B cell (primary cell): Measurements from ENCODE around the gene TNFSF4. TPM values are rescaled to one million over a fixed set of nuclear protein-coding genes. Genes with fewer than 3 reads are reported as not detected.

ENCODE experiments used
- ATAC-seq: fragments of 200-7000 bp; cut with Tn5 transposase; one replicate; pipeline ENCODE4 v1.10.0; 2021; ENCODE audit warnings: low read depth, mild to moderate bottlenecking, moderate number of reproducible peaks, moderate library complexity
- CTCF ChIA-PET: fragments of 350-600 bp; sonication (Branson Sonifier 250); formaldehyde crosslinking; loops from one replicate; lab custom pipeline; 2021; ENCODE audit warnings: antibody characterized with exemption, inconsistent platforms; lab: Charles Lee
- POLR2A ChIA-PET: fragments of 350-600 bp; sonication (Branson Sonifier 250); formaldehyde crosslinking; loops from one replicate; lab custom pipeline; 2021; ENCODE audit warnings: antibody characterized with exemption; lab: Charles Lee
- DNase-seq: peaks from one replicate; pipeline ENCODE4 v3.0.0; 2013
- H2AFZ ChIP-seq: 2 replicates; pipeline ENCODE4 v1.6.1; 2012; ENCODE audit warnings: mild to moderate bottlenecking, low read depth, low read length; ENCODE audit not compliant: insufficient read depth, poor library complexity, severe bottlenecking
- H3K27ac ChIP-seq, 2 donors: 1 replicate in 1 of 2; 2 replicates in 1 of 2; pipeline ENCODE4 v1.5.1; 2012 to 2013; ENCODE audit warnings: low read length in 2 of 2, mild to moderate bottlenecking in 2 of 2, moderate library complexity in 1 of 2
- H3K27me3 ChIP-seq, 4 experiments: fragments of 200-600 bp in 1 of 4; sonication (generic) in 1 of 4; replicated peaks in 1 of 4; 1 replicate in 2 of 4; 2 replicates in 2 of 4; pipeline versions ENCODE4 v1.6.1 to v1.7.0; 2013 to 2016; ENCODE audit warnings: low read length in 3 of 4, mild to moderate bottlenecking in 2 of 4, mixed read lengths in 1 of 4, moderate library complexity in 1 of 4; ENCODE audit not compliant: insufficient read depth in 4 of 4, control insufficient read depth in 3 of 4; ENCODE audit errors: control extremely low read depth in 1 of 4
- H3K36me3 ChIP-seq, 2 experiments: replicated peaks in 1 of 2; 1 replicate in 1 of 2; 2 replicates in 1 of 2; pipeline versions ENCODE4 v1.6.1 to v1.7.1; 2013; ENCODE audit warnings: low read length in 1 of 2; ENCODE audit not compliant: insufficient read depth in 2 of 2, control insufficient read depth in 1 of 2; ENCODE audit errors: control extremely low read depth in 1 of 2, extremely low read depth in 1 of 2
- H3K4me1 ChIP-seq, 2 donors: fragments of 200-600 bp in 1 of 2; sonication (generic) in 1 of 2; 1 replicate in 1 of 2; 2 replicates in 1 of 2; pipeline versions ENCODE4 v1.5.1 to v1.6.1; 2013 to 2017; ENCODE audit warnings: low read length in 2 of 2; ENCODE audit not compliant: control insufficient read depth in 2 of 2, insufficient read depth in 2 of 2
- H3K4me2 ChIP-seq: replicated peaks from 2 replicates; pipeline ENCODE3; 2012; ENCODE audit warnings: mild to moderate bottlenecking, low read depth, low read length; ENCODE audit not compliant: poor library complexity, severe bottlenecking
- H3K4me3 ChIP-seq, 5 experiments: fragments of 200-600 bp in 1 of 5; sonication (generic) in 1 of 5; 1 replicate in 3 of 5; 2 replicates in 2 of 5; pipeline versions ENCODE4 v1.5.1 to v1.7.0; 2011 to 2016; ENCODE audit warnings: low read length in 4 of 5, mild to moderate bottlenecking in 4 of 5, low read depth in 2 of 5, control low read depth in 1 of 5, moderate library complexity in 1 of 5; ENCODE audit not compliant: insufficient read depth in 1 of 5; ENCODE audit errors: control extremely low read depth in 1 of 5, extremely low read depth in 1 of 5
- H3K79me2 ChIP-seq: fragments of 200-600 bp; sonication (generic); one replicate; pipeline ENCODE4 v1.6.0; 2016; ENCODE audit warnings: low read length; ENCODE audit not compliant: control insufficient read depth, insufficient read depth
- H3K9ac ChIP-seq: fragments of 200-600 bp; sonication (generic); 2 replicates; pipeline ENCODE4 v1.6.1; 2017; ENCODE audit warnings: mild to moderate bottlenecking, low read length, moderate library complexity
- H3K9me3 ChIP-seq, 3 donors: one replicate each; pipeline versions ENCODE4 v1.6.1 to v1.7.1; 2013; ENCODE audit warnings: low read length in 2 of 3; ENCODE audit not compliant: control insufficient read depth in 2 of 3, insufficient read depth in 1 of 3; ENCODE audit errors: control extremely low read depth in 1 of 3
- H4K20me1 ChIP-seq: 2 replicates; pipeline ENCODE4 v1.6.0; 2012; ENCODE audit warnings: mild to moderate bottlenecking, low read length; ENCODE audit not compliant: insufficient read depth, control insufficient read depth, poor library complexity, severe bottlenecking
- H3K27ac Mint-ChIP-seq: one replicate; pipeline ENCODE4 v1.8.0; 2021; ENCODE audit warnings: mixed read lengths
- H3K27me3 Mint-ChIP-seq: one replicate; pipeline ENCODE4 v1.8.0; 2021; ENCODE audit warnings: mixed read lengths
- H3K4me1 Mint-ChIP-seq: one replicate; pipeline ENCODE4 v1.8.0; 2021; ENCODE audit warnings: mixed read lengths
- H3K4me3 Mint-ChIP-seq: one replicate; pipeline ENCODE4 v1.8.0; 2021; ENCODE audit warnings: mixed read lengths
- H3K9me3 Mint-ChIP-seq: one replicate; pipeline ENCODE4 v1.8.0; 2022; ENCODE audit warnings: mixed read lengths; ENCODE audit not compliant: insufficient read depth
- EZH2 ChIP-seq: IDR thresholded peaks from 2 replicates; pipeline ENCODE4 v1.6.1; 2012; ENCODE audit warnings: borderline replicate concordance, low read depth, mild to moderate bottlenecking, moderate library complexity, low read length; ENCODE audit not compliant: insufficient read depth, poor library complexity, severe bottlenecking
- WGBS: methylation state at CpG from one replicate; pipeline ENCODE4 v1.1.5; 2013; ENCODE audit warnings: missing lambda C conversion rate; ENCODE audit not compliant: insufficient coverage; 5-methylcytosine and 5-hydroxymethylcytosine counted together
- intact Hi-C: fragments of 100-400 bp; cut with micrococcal nuclease; formaldehyde crosslinking; loops from one replicate; pipeline ENCODE4 v1.10.0; 2022
- polyA plus RNA-seq: library from polyadenylated mRNA; depleted of rRNA; stranded (reverse); fragments of >200 nt; gene quantifications from 2 replicates; pipeline ENCODE4 v1.2.3, GENCODE V29; 2012
- total RNA-seq, 2 donors: library from RNA; stranded (reverse); fragments of 120-200 nt in 1 of 2; gene quantifications; 1 replicate in 1 of 2; 2 replicates in 1 of 2; pipeline versions ENCODE4 v1.2.3 to v1.2.4, GENCODE V29; 2013 to 2022
- TF ChIP-seq, protein P1 (sequence below): fragments of 200-600 bp; IDR thresholded peaks from one replicate; pipeline ENCODE4 v1.8.0; 2022; ENCODE audit warnings: antibody characterized with exemption, mild to moderate bottlenecking

Gene TNFSF4
- total and polyA plus RNA-seq, 2 donors (not counting 1 experiment from before 2014, with no cell fraction given), result 1.0 to 1.5 TPM

DNA sequence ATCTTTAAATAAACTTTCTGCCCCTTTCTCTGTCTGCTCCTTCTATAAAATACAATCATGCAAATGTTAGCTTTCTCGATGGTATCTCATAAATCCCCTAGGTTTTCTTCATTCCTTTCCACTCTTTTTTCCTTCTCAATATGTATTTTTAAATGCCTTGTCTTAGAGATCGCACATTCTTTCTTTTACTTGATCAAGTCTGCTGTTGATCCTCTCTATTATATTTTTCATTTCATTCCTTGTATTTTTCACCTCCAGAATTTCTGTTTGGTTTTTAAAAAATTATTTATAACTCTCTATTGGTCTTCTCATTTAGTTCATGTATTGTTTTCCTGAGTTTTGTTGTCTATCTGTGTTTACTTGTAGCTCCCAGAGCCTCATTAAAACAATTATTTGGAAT lies 36.0 kb downstream of the TNFSF4 start:
- H3K36me3 ChIP-seq, result no peaks in the 10 kb centered on the region
- H4K20me1 ChIP-seq, result no peaks in the 10 kb centered on the region
- no peak overlapping the region for H2AFZ ChIP-seq
- H3K9me3 ChIP-seq, result peaks cover 3 to 37% (median 21%) of the 10 kb centered on the region in 3 donors
- CTCF ChIA-PET, result no interaction called here
- no peaks in the 10 kb centered on the region for H3K79me2 ChIP-seq
- peaks cover 9% of the 10 kb centered on the region for H3K9me3 Mint-ChIP-seq
- H3K27ac Mint-ChIP-seq, result no peak overlapping the region
- no peak overlapping the region for H3K27ac ChIP-seq
- DNase-seq, result no peak
- no peak overlapping the region for H3K4me3 ChIP-seq
- H3K4me2 ChIP-seq, result no peak overlapping the region
- peaks cover 2% of the 10 kb centered on the region for H3K27me3 Mint-ChIP-seq
- H3K4me3 Mint-ChIP-seq, result no peak overlapping the region
- peaks cover 0 to 4% (median 0%) of the 10 kb centered on the region in 4 experiments for H3K27me3 ChIP-seq
- intact Hi-C loops, result no loop called here
- WGBS, result 100% methylated on average over 1 of the region's 2 CpGs
- ATAC-seq, result no peak
- peaks cover 10% of the 10 kb centered on the region for H3K4me1 Mint-ChIP-seq
- TF ChIP-seq, protein P1, sequence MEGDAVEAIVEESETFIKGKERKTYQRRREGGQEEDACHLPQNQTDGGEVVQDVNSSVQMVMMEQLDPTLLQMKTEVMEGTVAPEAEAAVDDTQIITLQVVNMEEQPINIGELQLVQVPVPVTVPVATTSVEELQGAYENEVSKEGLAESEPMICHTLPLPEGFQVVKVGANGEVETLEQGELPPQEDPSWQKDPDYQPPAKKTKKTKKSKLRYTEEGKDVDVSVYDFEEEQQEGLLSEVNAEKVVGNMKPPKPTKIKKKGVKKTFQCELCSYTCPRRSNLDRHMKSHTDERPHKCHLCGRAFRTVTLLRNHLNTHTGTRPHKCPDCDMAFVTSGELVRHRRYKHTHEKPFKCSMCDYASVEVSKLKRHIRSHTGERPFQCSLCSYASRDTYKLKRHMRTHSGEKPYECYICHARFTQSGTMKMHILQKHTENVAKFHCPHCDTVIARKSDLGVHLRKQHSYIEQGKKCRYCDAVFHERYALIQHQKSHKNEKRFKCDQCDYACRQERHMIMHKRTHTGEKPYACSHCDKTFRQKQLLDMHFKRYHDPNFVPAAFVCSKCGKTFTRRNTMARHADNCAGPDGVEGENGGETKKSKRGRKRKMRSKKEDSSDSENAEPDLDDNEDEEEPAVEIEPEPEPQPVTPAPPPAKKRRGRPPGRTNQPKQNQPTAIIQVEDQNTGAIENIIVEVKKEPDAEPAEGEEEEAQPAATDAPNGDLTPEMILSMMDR, result no peak
- no peak for TF ChIP-seq EZH2
- POLR2A ChIA-PET, result no interaction called here
- H3K9ac ChIP-seq, result no peak overlapping the region
- H3K4me1 ChIP-seq, result peaks cover 7 to 14% of the 10 kb centered on the region in 2 donors

DNA sequence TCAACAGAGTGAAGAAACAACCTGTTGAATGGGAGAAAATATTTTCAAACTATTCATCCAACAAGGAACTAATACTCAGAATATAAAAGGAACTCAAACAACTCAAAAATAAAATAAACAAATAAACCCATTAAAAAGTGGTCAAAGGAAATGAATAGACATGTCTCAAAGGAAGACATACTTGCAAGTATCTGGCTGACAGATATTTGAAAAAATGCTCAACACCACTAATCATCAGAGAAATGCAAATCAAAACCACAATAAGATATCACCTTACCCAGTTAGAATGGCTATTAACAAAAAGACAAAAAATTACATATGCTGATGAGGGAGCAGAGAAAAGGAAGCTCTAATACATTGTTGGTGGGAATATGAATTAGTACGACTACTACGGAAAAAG lies 38.2 kb downstream of the TNFSF4 start:
- Mint-ChIP-seq H3K27ac (no peak overlapping the region), H3K27me3 (peaks cover 2% of the 10 kb centered on the region), H3K9me3 (peaks cover 7% of the 10 kb centered on the region), H3K4me1 (no peaks in the 10 kb centered on the region), H3K4me3 (no peak overlapping the region)
- H3K36me3 ChIP-seq, result no peaks in the 10 kb centered on the region
- H3K9ac ChIP-seq, result no peak overlapping the region
- H2AFZ ChIP-seq, result no peak overlapping the region
- no CpG with 5 or more reads among the region's 2 CpGs for WGBS
- POLR2A ChIA-PET, result no interaction called here
- no peaks in the 10 kb centered on the region for H4K20me1 ChIP-seq
- TF ChIP-seq EZH2, result no peak
- TF ChIP-seq, protein P1, result no peak
- no peaks in the 10 kb centered on the region for H3K79me2 ChIP-seq
- CTCF ChIA-PET, result no interaction called here
- H3K9me3 ChIP-seq, result peaks cover 3 to 35% (median 20%) of the 10 kb centered on the region in 3 donors
- no peaks in the 10 kb centered on the region for H3K4me1 ChIP-seq
- peaks cover 0 to 4% (median 0%) of the 10 kb centered on the region in 4 experiments for H3K27me3 ChIP-seq
- no peak for ATAC-seq
- intact Hi-C loops, result no loop called here
- no peak for DNase-seq
- H3K27ac ChIP-seq, result no peak overlapping the region
- no peak overlapping the region for H3K4me3 ChIP-seq
- H3K4me2 ChIP-seq, result no peak overlapping the region
